GM19328 (cell line): Measurements from ENCODE around the gene TULP4.
A peak's percentile ranks its signal among the peaks of the same experiment; 100 is the strongest.
"Not testable (repeated sequence)": the region's sequence is repeated elsewhere in the genome, so short reads cannot be mapped to it uniquely, and the experiment has no call there.

ENCODE experiments used
- ATAC-seq: cut with Tn5 transposase; IDR thresholded peaks from one replicate; pipeline ENCODE4 v1.9.1; 2021; ENCODE audit warnings: mild to moderate bottlenecking, moderate library complexity; ENCODE audit not compliant: unreplicated experiment

Gene TULP4

DNA sequence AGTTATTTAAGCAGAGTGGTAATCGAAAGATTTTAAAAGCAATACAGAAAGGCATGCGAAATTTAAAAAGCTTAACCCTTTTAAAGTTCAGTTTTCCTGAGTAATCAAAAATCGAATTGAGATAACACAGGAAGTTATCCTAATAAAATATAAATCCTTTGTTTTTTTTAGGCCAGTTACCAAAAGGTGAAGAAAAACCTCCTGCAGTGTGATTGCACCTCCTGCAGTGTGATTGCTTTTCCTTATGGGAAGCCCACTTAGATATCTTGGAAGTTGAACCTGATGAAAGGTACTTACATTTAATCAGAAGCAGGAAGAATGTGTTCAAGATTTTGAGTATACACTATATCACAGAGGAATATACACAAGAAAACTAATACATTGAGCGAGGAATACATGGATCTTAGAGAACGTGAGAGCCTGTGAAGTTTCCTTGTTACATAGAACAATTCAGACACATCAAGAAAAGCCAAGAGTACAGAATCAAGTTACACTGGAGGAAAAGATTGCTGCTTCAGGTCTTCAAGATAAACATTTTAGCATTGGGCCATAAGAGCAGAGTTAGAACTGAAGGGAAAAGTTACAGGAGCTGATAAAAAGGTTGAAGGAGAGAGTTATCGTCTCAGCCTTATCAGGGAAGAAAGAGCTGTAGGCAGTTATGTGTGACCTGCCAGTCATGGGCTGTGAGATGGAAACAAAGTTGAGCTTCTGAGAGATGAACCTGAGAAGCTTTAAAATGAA is 240.0 kb downstream of the TULP4 start:
- no peak for ATAC-seq

DNA sequence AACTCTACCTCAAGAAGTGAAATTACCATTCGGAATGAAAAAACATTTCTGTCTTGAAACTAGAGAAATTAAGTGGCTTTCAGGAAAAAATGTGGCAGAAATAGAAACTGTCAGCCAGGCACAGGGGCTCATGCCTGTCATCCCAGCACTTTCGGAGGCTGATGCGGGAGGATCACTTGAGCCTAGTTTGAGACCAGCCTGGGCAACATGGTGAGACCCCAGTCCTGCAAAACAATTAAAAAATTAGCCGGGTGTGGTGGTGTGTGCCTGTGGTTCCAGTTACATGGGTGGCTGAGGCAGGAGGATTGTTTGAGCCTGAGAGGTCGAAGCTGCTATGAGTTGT is 240.5 kb downstream of the TULP4 start:
- ATAC-seq: no peak

DNA sequence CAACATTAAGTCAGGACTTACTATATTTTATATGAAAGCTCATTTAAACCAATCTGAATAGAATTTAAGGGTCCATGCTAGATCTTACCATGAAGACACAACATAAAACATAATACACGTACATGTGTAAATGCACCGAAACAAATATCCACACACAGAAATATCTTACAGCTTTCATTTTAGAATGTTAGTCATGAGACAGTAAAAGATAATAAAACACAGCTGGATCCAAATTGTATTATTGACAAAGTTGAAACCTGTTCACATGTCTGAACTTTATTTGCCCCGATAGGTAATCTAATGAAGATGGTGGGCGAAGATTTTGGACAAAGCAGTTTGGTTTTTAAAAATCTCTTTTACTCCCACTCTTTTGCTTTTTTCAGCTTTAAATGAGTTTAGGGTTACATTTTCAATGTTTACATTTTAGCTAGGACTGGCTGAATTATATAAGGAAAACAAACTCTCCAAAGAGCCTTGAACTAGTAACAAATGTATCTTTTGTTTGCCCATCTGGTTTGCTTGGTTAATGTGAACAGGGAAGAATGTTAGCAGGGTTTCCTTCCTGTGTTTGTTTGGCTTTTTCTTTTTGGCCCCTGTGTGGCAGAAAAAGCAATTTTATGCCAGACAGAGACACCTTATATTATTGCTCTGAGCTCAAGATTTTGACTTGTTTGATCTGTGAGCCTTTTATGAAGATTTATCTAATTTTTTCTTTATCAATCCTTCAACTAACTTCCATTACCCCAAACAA is 242.5 kb downstream of the TULP4 start:
- ATAC-seq: no peak

DNA sequence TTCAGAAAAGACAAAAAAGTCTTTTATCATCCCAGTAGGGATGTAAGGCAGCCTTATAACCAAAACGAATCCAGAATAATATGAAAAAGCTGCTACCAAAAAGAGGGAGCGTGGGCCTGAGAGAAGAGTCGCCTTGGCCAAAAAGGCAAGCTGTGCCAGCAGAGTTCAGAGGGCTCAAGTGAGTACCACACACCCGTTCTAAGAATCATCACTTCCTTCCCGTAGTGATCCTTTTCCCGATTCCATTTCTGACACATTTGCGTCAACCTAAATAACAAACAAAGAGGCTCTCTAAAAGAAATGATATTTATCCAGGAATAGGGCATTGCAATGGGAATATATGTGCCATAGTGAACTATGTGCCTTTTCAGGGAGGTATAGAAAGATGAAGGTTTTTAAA is 243.8 kb downstream of the TULP4 start:
- no peak for ATAC-seq

DNA sequence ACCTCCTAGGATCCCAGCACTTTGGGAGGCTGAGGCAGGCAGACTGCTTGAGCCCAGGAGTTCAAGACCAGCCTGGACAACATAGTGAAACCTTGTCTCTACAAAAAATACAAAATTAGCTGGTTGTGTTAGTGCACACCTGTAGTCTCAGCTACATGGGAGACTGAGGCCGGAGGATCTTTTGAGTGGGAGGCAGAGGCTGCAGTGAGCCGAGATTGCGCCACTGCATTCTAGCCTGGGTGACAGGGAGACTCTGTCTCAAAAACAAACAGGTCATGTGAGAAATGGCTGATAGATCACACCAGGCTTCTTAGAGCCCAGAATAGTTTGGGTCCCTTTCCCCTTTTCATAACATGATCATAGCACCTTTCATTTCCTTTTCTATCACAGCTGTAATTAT is 244.8 kb downstream of the TULP4 start:
- ATAC-seq: not testable (repeated sequence)

DNA sequence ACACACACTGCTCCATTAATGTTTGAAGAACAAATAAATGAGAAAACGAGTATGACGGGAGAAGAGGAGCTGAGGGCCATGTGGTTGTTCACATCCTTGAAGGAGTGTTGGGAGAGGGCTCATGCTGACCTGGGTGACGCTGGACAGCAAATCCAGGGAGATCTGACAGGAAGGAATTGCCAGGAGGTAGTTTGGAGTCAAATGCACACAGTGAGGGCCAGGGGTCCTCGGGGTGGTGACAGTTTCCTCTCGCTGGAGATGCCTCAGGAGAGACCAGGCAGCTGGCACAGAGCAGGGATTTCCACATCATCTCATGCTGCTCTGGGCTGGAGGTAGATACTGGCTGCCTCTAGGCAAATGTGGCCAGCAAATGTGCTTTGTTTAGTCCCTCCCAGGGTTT is 245.7 kb downstream of the TULP4 start:
- ATAC-seq: no peak

DNA sequence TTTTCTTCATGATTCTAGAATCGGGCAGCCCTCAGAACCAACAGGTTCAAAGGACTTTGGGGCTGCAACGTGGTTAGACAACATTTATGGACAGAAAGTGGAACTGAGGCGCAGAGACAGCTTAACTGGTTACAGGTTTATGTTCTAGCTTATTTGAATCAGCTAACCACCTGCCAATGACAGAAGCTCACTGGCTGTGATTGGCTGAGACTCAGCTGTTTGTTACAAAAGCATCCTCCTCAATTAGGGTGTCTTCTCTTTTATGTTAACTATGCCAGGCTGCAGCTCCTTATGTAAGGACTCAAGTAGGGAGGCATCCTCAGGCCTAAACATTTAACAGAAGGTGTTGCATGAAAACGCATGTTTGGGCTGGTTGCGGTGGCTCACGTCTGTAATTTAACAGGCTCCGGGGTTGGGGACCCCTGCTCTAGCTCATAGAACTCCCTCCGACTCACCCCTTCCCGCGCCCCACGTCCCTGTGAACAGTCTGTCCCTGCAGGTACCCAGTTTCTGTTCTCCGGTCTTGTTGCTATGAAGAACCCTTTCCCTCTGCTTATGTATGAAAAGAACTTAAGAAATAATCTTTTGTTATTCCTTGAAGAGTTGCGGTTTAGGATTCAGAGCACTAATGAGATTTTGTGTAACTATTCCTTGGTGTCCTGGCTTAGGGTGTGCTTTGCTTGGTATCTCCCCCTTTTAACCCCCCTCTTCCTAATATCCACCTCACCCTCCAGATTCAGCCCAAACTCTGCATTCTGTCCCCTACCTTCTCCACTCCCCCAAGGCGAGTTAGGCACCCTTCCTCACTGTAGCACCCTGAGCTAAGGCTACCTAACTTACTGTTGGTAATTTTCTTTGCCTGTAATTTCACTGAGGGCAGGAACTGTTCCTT is 246.4 kb downstream of the TULP4 start:
- no peak for ATAC-seq

DNA sequence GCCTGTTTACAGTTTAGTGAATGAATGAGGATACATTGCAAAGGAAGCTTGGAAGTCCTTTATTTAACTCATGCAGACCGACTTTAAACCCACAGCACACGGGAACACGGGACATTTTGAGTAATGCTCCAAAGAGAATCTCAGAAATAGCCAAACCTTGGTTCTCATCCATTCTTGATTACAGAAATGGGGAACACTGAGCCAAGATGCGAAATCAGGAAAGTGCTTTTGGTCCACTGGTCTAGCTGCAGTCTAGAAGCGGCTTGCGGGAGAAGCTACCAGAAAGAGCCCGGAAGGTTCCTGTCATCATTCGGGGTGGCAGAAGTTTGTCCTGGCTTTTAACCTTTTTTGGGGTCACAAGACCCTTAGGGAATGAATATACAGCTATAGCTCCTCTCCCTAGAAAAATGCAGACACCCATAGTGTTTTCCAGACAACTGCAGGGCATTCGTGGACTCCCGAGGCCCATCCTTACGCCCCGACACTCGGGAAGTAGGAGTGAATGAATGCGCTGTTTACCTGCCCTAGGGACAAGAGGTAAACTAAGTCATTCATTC is 247.2 kb downstream of the TULP4 start:
- no peak for ATAC-seq

DNA sequence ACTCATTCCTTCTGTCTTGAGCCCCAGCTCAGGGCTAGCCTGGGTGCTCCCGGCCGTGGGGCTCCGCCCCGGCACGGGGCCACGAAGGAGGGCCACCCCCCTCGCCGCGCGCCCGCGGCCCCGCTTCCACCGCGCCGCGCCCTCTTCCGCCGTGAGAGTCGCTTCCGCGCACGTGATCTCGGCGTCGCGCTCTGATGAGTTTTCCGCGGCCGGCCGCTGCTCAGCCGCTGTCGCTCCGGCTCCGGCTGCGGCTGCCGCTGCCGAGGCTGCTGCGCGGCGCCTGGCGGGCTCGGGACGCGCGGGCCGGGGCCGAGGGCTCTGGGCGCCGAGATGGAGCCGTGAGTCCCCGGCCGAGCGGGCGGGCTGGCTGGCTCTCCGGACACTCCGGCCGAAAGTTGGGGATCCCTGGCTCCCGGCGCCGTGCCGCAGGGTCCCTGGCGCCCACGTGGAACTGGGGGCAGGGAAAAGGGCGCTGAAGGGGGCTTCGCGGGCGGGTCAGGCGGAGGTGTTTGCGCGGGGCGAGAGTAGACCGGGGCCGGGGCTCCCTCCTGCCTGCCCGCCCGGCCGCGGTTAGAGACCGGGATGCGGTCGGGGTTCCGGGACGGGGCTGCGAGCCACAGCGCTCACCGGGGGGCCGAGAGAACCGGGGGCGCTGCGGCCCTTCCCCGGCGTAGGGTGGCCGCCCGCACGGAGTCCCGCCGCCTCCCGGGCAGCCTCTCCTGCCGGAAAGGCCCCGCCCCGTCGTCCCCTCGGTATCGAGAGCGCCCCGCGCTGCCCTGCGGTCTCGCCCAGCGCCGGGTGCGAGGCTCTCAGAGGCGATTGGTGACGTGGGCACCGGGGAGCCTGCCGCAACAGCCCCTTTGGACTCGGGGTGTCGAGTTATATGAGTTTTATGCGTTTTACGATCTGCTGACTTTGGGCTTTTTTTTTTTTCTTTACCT is 247.9 kb downstream of the TULP4 start, which contains the start of gene TMEM181:
Gene TMEM181, plus strand, starts transcription at position 197 of the 941 bp plus-strand sequence. Its CDS starts 134 bp downstream, at position 331.
- ATAC-seq: peak; percentile 80

DNA sequence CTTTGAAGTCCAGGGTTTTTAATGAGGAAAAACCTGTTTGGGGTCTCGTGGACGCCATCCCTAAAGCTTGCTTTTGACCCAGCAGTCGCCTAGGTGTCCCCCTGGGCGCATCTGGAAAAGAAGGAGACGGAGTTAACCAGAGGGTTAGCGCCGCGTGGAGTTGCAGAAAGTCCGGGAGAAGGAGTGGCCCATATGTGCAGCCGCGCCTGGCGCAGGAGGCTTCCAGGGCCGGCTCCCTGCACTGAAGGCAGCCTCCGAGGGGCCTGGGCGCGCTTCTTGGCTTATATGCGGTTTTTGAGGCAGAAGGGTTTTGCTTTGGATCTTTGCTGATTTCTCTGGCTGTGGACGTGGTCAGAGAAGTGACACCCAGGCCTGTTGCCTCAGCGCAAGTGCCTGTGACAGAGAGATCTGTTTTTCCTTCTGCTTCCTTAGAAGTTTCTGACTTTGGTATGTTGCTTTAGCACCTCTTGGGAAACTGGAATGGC is 248.6 kb downstream of the TULP4 start:
- ATAC-seq: no peak
